ENCODE data around the gene SLC7A4.

Gene SLC7A4

DNA sequence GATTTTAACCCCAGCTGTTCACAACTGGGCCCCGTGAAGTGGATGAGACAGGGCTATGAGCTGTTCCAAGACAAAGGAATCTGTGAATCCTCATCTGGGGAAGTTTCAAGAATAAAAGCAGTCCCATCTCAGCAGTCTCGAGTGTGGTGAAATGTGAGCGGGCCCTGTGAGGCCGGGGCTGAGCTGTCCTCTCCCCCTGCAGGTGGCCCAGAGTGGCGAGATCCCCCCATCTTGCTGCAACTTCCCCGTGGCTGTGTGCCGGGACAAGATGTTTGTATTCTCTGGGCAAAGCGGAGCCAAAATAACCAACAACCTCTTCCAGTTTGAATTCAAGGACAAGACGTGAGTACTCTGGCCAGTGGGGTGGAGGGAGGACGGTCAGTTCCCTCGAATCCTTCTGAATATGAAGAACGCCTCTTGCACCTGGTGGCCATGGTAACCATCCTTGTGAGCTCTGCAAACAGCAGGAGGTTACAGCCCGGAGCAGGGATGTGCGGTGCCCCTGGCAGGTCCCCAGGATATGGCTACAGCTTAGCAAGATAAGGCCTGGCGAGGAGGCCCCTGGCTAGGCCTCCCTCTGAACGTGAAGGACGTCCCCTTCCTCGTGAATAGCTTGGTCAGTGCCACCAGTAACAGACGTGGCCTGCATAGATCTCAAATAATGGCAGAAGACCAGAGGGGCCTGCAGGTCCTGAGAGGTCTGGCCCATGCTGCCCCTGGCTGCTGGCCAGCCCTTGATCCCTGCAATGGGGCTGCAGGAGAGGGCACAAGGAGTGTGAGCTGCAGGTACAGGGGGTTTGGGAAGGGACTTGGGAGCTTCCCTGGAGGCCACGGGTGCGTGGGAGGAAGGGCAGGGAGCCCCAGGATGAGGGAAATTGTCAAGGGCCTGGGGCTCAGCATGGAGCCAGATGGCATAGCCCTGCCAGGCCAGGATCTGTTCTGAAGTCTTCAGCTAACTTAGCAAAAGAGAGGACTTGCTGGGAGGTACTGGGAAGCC lies 41.9 kb downstream of the SLC7A4 start:
- DNase-seq (ENCODE audit: extremely low read depth, insufficient read length), result no peak

DNA sequence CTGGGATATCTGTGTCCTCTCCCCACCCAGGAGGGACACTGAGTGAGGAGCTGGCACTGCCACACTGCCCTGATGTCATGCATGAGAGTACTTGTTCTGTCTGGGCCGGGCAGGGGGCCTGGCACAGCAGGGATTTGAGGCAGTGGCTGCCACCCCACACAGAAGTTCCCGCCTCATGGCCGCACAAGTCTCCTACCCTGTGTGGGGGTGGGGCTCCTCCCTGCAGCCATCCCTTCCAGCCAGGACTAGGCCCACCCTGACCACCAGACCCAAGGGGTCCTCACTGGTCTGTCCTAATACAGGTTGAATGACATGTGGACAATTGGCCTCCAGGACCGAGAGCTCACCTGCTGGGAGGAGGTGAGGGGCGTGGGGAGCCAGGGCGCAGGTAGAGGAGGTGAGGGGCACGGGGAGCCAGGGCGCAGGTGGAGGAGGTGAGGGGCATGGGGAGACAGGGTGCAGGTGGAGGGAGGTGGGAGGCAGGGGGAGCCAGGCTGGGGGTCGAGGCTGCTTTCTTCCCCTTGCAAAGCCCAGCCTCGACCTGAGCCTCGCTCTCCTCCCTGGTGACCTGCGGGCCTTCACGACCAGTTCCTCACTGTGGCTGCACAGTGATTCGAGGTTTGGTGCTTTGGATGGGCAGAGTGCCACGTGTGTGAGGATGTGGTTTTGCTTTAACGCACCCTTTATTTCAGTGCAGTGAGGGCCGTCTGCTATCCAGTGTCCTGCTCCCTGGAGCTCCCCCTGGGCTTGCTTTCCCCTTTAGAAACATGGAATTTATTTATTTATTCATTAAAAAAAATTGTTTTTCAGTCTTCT lies 42.8 kb downstream of the SLC7A4 start:
- no peaks in the 10 kb centered on the region for H3K27me3 ChIP-seq (replicated peaks; ENCODE audit: control insufficient read depth, insufficient read depth, low read length)
- no peak overlapping the region for H3K4me3 ChIP-seq (replicated peaks; ENCODE audit: low read depth, low read length)
- peaks cover 34% of the 10 kb centered on the region for H3K36me3 ChIP-seq (ENCODE audit: control insufficient read depth, insufficient read depth, low read length)
- TF ChIP-seq, protein P1, sequence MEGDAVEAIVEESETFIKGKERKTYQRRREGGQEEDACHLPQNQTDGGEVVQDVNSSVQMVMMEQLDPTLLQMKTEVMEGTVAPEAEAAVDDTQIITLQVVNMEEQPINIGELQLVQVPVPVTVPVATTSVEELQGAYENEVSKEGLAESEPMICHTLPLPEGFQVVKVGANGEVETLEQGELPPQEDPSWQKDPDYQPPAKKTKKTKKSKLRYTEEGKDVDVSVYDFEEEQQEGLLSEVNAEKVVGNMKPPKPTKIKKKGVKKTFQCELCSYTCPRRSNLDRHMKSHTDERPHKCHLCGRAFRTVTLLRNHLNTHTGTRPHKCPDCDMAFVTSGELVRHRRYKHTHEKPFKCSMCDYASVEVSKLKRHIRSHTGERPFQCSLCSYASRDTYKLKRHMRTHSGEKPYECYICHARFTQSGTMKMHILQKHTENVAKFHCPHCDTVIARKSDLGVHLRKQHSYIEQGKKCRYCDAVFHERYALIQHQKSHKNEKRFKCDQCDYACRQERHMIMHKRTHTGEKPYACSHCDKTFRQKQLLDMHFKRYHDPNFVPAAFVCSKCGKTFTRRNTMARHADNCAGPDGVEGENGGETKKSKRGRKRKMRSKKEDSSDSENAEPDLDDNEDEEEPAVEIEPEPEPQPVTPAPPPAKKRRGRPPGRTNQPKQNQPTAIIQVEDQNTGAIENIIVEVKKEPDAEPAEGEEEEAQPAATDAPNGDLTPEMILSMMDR (IDR thresholded peaks at IDR 0.05; ENCODE audit: insufficient read depth, low read length, poor library complexity, severe bottlenecking), result no peak
- no peak for DNase-seq (ENCODE audit: extremely low read depth, insufficient read length)

More for the DNA sequence above, 41.9 kb downstream of the SLC7A4 start:
- H3K36me3 ChIP-seq (ENCODE audit: control insufficient read depth, insufficient read depth, low read length), result peaks cover 34% of the 10 kb centered on the region
- H3K4me3 ChIP-seq (replicated peaks; ENCODE audit: low read depth, low read length), result no peak overlapping the region
- TF ChIP-seq, protein P1 (IDR thresholded peaks at IDR 0.05; ENCODE audit: insufficient read depth, low read length, poor library complexity, severe bottlenecking), result no peak
- H3K27me3 ChIP-seq (replicated peaks; ENCODE audit: control insufficient read depth, insufficient read depth, low read length), result no peaks in the 10 kb centered on the region

DNA sequence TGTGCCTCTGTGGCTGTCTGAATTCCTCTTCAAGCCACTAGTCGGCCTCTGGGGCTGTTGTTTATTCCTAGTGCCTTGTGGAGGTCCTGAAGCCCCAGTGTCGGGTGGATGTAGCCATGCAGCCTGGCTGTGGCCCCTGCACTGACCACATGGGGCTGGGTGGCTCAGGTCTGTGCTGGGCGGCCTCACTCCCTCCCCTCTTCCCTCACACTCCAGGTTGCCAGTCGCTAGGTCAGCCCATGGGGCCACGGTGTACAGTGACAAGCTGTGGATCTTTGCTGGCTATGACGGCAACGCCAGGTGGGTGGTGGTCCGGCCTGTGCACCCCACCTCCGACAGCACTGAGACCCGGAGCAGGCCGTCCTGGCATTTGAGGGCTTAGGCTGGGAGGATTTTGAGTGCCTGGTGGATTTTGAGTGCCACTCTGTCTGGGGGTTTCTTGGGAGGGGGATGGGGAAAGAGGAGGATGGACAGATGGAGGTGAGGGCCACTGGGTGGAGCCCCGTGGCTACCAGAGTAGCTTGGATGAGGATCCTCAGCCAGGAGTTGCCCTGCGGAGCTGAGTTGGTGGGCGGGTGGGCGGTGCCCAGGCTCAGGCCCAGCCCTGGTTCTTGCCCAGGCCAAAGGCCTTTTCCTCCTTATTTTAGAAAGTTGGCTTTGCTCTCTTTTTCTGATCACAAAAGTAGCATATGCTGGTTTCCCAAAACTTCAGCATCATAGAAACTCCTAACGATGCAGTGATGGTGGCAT lies 43.6 kb downstream of the SLC7A4 start:
- peaks cover 32% of the 10 kb centered on the region for H3K36me3 ChIP-seq (ENCODE audit: control insufficient read depth, insufficient read depth, low read length)
- no peaks in the 10 kb centered on the region for H3K27me3 ChIP-seq (replicated peaks; ENCODE audit: control insufficient read depth, insufficient read depth, low read length)
- no peak overlapping the region for H3K4me3 ChIP-seq (replicated peaks; ENCODE audit: low read depth, low read length)
- TF ChIP-seq, protein P1 (IDR thresholded peaks at IDR 0.05; ENCODE audit: insufficient read depth, low read length, poor library complexity, severe bottlenecking), result no peak
- DNase-seq (ENCODE audit: extremely low read depth, insufficient read length), result no peak

DNA sequence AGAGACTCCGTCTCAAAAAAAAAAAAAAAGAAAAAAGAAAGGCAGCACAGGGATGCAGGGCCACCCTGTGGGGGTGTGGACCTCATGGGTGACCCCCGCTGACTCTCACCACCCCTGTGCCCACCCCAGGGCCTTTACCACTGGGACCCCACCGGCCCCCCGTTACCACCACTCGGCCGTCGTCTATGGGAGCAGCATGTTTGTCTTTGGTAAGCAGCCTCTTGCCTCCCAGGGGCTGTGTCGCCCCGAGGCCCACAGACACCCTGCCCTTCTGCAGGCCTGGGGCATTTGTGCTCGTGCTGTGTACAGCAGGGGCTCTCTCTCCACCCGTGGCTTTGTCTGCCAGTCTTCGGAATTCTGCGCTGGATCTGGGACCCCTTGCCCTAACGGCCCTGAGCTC lies 45.0 kb downstream of the SLC7A4 start:
- Histone ChIP-seq H3K27me3 (replicated peaks; ENCODE audit: control insufficient read depth, insufficient read depth, low read length) (no peaks in the 10 kb centered on the region), H3K36me3 (ENCODE audit: control insufficient read depth, insufficient read depth, low read length) (peaks cover 24% of the 10 kb centered on the region), H3K4me3 (replicated peaks; ENCODE audit: low read depth, low read length) (no peak overlapping the region)
- TF ChIP-seq, protein P1 (IDR thresholded peaks at IDR 0.05; ENCODE audit: insufficient read depth, low read length, poor library complexity, severe bottlenecking), result no peak
- no peak for DNase-seq (ENCODE audit: extremely low read depth, insufficient read length)

DNA sequence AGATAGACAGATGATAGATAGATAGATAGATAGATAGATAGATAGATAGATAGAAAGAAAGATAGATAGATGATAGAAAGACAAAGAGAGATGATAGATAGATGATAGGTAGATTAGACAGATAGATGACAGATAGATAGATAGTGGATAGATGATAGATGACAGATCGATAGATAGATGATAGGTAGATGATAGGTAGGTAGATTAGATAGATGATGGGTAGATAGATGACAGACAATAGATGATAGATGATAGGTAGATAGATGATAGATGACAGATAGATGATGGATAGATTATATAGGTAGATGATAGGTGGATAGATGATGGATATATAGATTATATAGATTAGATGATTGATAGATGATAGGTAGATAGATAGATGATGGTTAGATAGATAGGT lies 46.0 kb downstream of the SLC7A4 start:
- Histone ChIP-seq H3K36me3 (ENCODE audit: control insufficient read depth, insufficient read depth, low read length) (peaks cover 18% of the 10 kb centered on the region), H3K4me3 (replicated peaks; ENCODE audit: low read depth, low read length) (no peak overlapping the region), H3K27me3 (replicated peaks; ENCODE audit: control insufficient read depth, insufficient read depth, low read length) (no peaks in the 10 kb centered on the region)
- TF ChIP-seq, protein P1 (IDR thresholded peaks at IDR 0.05; ENCODE audit: insufficient read depth, low read length, poor library complexity, severe bottlenecking), result no peak
- DNase-seq (ENCODE audit: extremely low read depth, insufficient read length), result no peak

All from GM06990 (cell line).